Fibroblast of skin of left quadriceps (primary cell): ENCODE results near the gene NSG1.

Experiments
- DNase-seq, 2 experiments: peaks; one replicate each; pipeline ENCODE4 v3.0.0-alpha.2; 2013; ENCODE audit warnings: low read depth in 2 of 2

NSG1 gene

GRCh38 chr4:4374388-4375098 lies 12.4 kb upstream of the NSG1 start:
- no peak for DNase-seq

- DNase-seq = no peak
These were observed 10.8 kb upstream of the NSG1 start for GRCh38 chr4:4376074-4376473.

- DNase-seq = no peak
These were observed 9.7 kb upstream of the NSG1 start for GRCh38 chr4:4377191-4377590.

GRCh38 chr4:4377732-4378460 lies 9.0 kb upstream of the NSG1 start:
- no peak for DNase-seq

- DNase-seq = no peak
These were observed 7.3 kb upstream of the NSG1 start for GRCh38 chr4:4379540-4380087.

- DNase-seq = no peak
These were observed 3.8 kb upstream of the NSG1 start for GRCh38 chr4:4383085-4383484.

- DNase-seq = no peak
These were observed 2.1 kb upstream of the NSG1 start for GRCh38 chr4:4384837-4385236.

- no peak for DNase-seq
These were observed 1.1 kb upstream of the NSG1 start for GRCh38 chr4:4385729-4386295.

GRCh38 chr4:4386296-4386735 lies 586 bp upstream of the NSG1 start:
- no peak for DNase-seq

- no peak for DNase-seq
These were observed 819 bp downstream of the NSG1 start for GRCh38 chr4:4387531-4388310.

- DNase-seq = no peak
These were observed 1.4 kb downstream of the NSG1 start for GRCh38 chr4:4388311-4388790.

GRCh38 chr4:4388836-4389575 lies 2.1 kb downstream of the NSG1 start:
- DNase-seq = no peak

- no peak for DNase-seq
These were observed 3.1 kb downstream of the NSG1 start for GRCh38 chr4:4390046-4390445.

GRCh38 chr4:4390515-4391240 lies 3.8 kb downstream of the NSG1 start:
- DNase-seq = no peak

- no peak for DNase-seq
These were observed 5.0 kb downstream of the NSG1 start for GRCh38 chr4:4391866-4392265.

GRCh38 chr4:4392501-4393183 lies 5.7 kb downstream of the NSG1 start:
- no peak for DNase-seq

GRCh38 chr4:4394644-4395043 lies 7.7 kb downstream of the NSG1 start:
- DNase-seq = no peak

GRCh38 chr4:4395371-4395770 lies 8.5 kb downstream of the NSG1 start:
- no peak for DNase-seq

GRCh38 chr4:4395849-4396627 lies 9.1 kb downstream of the NSG1 start:
- DNase-seq = no peak
